Measurements from ENCODE around the gene WDR59. TPM values are rescaled to one million over a fixed set of nuclear protein-coding genes. Genes with fewer than 3 reads are reported as not detected.

WDR59 gene, protein sequence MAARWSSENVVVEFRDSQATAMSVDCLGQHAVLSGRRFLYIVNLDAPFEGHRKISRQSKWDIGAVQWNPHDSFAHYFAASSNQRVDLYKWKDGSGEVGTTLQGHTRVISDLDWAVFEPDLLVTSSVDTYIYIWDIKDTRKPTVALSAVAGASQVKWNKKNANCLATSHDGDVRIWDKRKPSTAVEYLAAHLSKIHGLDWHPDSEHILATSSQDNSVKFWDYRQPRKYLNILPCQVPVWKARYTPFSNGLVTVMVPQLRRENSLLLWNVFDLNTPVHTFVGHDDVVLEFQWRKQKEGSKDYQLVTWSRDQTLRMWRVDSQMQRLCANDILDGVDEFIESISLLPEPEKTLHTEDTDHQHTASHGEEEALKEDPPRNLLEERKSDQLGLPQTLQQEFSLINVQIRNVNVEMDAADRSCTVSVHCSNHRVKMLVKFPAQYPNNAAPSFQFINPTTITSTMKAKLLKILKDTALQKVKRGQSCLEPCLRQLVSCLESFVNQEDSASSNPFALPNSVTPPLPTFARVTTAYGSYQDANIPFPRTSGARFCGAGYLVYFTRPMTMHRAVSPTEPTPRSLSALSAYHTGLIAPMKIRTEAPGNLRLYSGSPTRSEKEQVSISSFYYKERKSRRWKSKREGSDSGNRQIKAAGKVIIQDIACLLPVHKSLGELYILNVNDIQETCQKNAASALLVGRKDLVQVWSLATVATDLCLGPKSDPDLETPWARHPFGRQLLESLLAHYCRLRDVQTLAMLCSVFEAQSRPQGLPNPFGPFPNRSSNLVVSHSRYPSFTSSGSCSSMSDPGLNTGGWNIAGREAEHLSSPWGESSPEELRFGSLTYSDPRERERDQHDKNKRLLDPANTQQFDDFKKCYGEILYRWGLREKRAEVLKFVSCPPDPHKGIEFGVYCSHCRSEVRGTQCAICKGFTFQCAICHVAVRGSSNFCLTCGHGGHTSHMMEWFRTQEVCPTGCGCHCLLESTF
- 12.6 and 21.1 TPM in 2 replicates for total RNA-seq

GRCh38 chr16:74984529-74985296, at the start of gene WDR59:
Gene WDR59 (minus strand): TSS chr16:74985123. CDS start chr16:74985017, 106 bp downstream.

GRCh38 chr16:74998481-74999218, 13.7 kb upstream of the WDR59 start, which contains the start of gene ZNRF1:
Gene ZNRF1 (plus strand): TSS chr16:74999024. CDS start chr16:74999672, 648 bp downstream.

Other genes starting within 250 kb of the WDR59 start
- gene FA2H, start 210.3 kb downstream of the WDR59 start, total RNA-seq: 0.85 and 2.4 TPM in 2 replicates
- gene ZNRF1, start 13.9 kb upstream of the WDR59 start, total RNA-seq: 14.7 and 16.9 TPM in 2 replicates
- gene LDHD, start 131.7 kb upstream of the WDR59 start, total RNA-seq: 0.68 and 2.8 TPM in 2 replicates
- 8.5 and 11.2 TPM in 2 replicates for gene ZFP1, start 163.4 kb upstream of the WDR59 start, total RNA-seq
- not detected in 2 replicates for gene CTRB2, start 222.0 kb upstream of the WDR59 start, total RNA-seq
- not detected in 2 replicates for gene CTRB1, start 233.9 kb upstream of the WDR59 start, total RNA-seq